ENCODE results near the gene KCTD14. TPM values are rescaled to one million over a fixed set of nuclear protein-coding genes. Genes with fewer than 3 reads are reported as not detected.

KCTD14 gene
- total and polyA plus RNA-seq, 2 of the 4 experiments (the other 2 are of a cell fraction): 0.90 to 0.97 TPM

DNA sequence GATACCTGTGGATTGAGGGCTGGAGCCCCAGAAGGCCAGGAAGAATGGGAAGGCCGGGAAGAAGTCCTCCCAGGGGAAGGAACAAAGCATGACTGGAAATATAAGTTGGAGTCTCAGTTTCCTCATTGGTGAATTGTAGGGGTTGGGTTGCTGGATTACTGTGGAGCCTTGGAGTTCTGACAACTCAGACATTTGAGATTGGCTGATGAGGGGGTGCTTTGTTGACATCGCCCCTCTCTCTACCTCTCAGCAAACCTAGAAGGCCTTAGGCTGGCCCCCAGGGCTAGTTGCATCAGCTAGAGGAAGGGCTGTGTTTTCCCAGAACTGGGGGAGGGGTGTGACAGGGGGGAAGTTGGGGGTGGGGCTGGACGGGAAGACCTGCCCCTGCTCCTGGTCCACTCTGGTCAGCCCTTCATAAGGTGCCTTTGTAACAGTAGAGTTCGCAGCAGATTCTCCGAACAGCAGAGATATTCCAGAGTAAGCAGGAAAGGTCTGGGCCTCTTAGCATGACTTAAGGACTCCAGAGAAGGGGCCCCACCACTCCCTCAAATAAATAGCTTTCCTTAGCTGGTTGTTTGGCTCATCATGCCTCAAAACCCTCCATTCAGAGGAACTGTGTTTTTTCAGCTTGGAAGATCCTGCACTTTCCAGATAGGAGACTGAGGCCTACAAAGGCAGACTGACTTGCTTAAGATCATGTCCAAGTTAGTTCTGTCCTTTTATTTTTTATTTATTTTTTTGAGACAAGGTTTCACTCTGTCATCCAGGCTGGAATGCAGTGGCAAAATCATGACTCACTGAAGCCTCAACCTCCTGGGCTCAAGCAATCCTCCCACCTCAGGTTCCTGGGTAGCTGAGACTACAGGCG is 28.1 kb upstream of the KCTD14 start:
- Histone ChIP-seq H3K18ac (ENCODE audit: low read depth, low read length) (peak overlapping the region; percentile 50), H3K4me2 (ENCODE audit: low read depth, low read length) (peak overlapping the region; percentile 1; the same call in 1 of the 2 replicates), H2AFZ (replicated peaks; ENCODE audit: low read length, poor library complexity) (peak overlapping the region; percentile 85), H2BK5ac (ENCODE audit: low read depth, low read length, poor library complexity, severe bottlenecking) (peak overlapping the region; percentile 85), H2BK120ac (ENCODE audit: low read depth, low read length) (peak overlapping the region; percentile 98), H4K91ac (ENCODE audit: insufficient read depth, low read depth, low read length) (peak overlapping the region; percentile 97), H3K27ac (ENCODE audit: insufficient read depth, low read length) (peak overlapping the region; percentile 70), H4K8ac (ENCODE audit: low read depth in 2 of 2, low read length in 2 of 2) (peak overlapping the region; percentile 36 to 96), H2AK9ac (replicated peaks; ENCODE audit: low read depth, low read length, poor library complexity) (peak overlapping the region; percentile 81), H3K79me1 (ENCODE audit: low read depth in 1 of 2, low read length in 2 of 2) (peaks cover 3 to 7% of the 10 kb centered on the region in 2 experiments; a peak in 3 of 4 replicates), H2BK20ac (ENCODE audit: low read depth, low read length) (peak overlapping the region; percentile 95), H3K4me1 (ENCODE audit: control insufficient read depth, insufficient read depth, low read length) (peaks cover 13% of the 10 kb centered on the region), H2AK5ac (ENCODE audit: low read depth, low read length) (peak overlapping the region; percentile 1), H2BK15ac (ENCODE audit: low read depth, low read length) (peak overlapping the region; percentile 93; the same call in 2 of the 3 replicates), H3K27me3 (ENCODE audit: control insufficient read depth, insufficient read depth, low read length) (no peaks in the 10 kb centered on the region), H3K4me3 (ENCODE audit: insufficient read depth, low read depth, low read length) (no peak overlapping the region), H3K4ac (ENCODE audit: low read depth, low read length) (peak overlapping the region; percentile 98), H3K56ac (ENCODE audit: extremely low read depth, insufficient read depth, low read length) (peak overlapping the region; percentile 95), H3K9me1 (ENCODE audit: insufficient read depth, low read length) (peaks cover 21% of the 10 kb centered on the region), H3K23ac (ENCODE audit: low read depth, low read length) (peak overlapping the region; percentile 89), H3K14ac (replicated peaks; ENCODE audit: low read depth, low read length) (peak overlapping the region; percentile 96), H3K36me3 (ENCODE audit: control insufficient read depth, insufficient read depth, low read length) (no peaks in the 10 kb centered on the region), H4K20me1 (ENCODE audit: insufficient read depth, low read length) (no peaks in the 10 kb centered on the region), H4K5ac (ENCODE audit: low read depth, low read length) (peak overlapping the region; percentile 50), H3K9ac (ENCODE audit: low read depth, low read length) (peak overlapping the region; percentile 26), H3K9me3 (ENCODE audit: control insufficient read depth, insufficient read depth, low read length) (no peaks in the 10 kb centered on the region)
- peak; percentile 80 for DNase-seq
- WGBS, 2 experiments (ENCODE audit: extremely low coverage in 2 of 2, insufficient read length in 1 of 2): no CpG with 5 or more reads among the region's 6 CpGs
- dilution Hi-C loops (cut with HindIII; ENCODE audit: low sequenced_read_pairs, unreplicated experiment): no loop called here
- ChIA-PET CTCF (interaction anchor here (0.9 kb wide), 1 partner anchor 10 kb away, joined by 6 read pairs; no protein-coding TSS in a partner anchor), POLR2A (ENCODE audit: unreplicated experiment) (no interaction called here)
- ATAC-seq (ENCODE audit: low read depth): peak; percentile 91
- intact Hi-C loops (cut with micrococcal nuclease): no loop called here
- BruUV-seq (replicated peaks): no TSS peak
- in situ Hi-C loops (cut with MboI; ENCODE audit: low sequenced_read_pairs): no loop called here
- TF ChIP-seq MAZ (IDR thresholded peaks at IDR 0.05; ENCODE audit: borderline replicate concordance, low read depth, low read length): no peak
- no peak for TF ChIP-seq POLR2A (IDR thresholded peaks at IDR 0.05; ENCODE audit: low read depth, low read length)
- no peak for TF ChIP-seq SMC3 (IDR thresholded peaks at IDR 0.05; ENCODE audit: low read depth, low read length)
- no peak for TF ChIP-seq MXI1 (IDR thresholded peaks at IDR 0.05; ENCODE audit: borderline replicate concordance, low read depth, low read length)
- no peak for TF ChIP-seq RAD21 (IDR thresholded peaks at IDR 0.05; ENCODE audit: low read length)
- TF ChIP-seq FOS (IDR thresholded peaks at IDR 0.05; ENCODE audit: low read depth, low read length): peak; percentile 53; the same call in 1 of the 2 replicates
- no peak for TF ChIP-seq MAFK (IDR thresholded peaks at IDR 0.05; ENCODE audit: low read depth, low read length)
- TF ChIP-seq, protein P1, sequence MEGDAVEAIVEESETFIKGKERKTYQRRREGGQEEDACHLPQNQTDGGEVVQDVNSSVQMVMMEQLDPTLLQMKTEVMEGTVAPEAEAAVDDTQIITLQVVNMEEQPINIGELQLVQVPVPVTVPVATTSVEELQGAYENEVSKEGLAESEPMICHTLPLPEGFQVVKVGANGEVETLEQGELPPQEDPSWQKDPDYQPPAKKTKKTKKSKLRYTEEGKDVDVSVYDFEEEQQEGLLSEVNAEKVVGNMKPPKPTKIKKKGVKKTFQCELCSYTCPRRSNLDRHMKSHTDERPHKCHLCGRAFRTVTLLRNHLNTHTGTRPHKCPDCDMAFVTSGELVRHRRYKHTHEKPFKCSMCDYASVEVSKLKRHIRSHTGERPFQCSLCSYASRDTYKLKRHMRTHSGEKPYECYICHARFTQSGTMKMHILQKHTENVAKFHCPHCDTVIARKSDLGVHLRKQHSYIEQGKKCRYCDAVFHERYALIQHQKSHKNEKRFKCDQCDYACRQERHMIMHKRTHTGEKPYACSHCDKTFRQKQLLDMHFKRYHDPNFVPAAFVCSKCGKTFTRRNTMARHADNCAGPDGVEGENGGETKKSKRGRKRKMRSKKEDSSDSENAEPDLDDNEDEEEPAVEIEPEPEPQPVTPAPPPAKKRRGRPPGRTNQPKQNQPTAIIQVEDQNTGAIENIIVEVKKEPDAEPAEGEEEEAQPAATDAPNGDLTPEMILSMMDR (conservative IDR thresholded peaks at IDR 0.05; ENCODE audit: low read depth, low read length): no peak
- TF ChIP-seq, protein P2, sequence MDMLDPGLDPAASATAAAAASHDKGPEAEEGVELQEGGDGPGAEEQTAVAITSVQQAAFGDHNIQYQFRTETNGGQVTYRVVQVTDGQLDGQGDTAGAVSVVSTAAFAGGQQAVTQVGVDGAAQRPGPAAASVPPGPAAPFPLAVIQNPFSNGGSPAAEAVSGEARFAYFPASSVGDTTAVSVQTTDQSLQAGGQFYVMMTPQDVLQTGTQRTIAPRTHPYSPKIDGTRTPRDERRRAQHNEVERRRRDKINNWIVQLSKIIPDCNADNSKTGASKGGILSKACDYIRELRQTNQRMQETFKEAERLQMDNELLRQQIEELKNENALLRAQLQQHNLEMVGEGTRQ (IDR thresholded peaks at IDR 0.05; ENCODE audit: low read depth, low read length): no peak
- TF ChIP-seq, protein P3, sequence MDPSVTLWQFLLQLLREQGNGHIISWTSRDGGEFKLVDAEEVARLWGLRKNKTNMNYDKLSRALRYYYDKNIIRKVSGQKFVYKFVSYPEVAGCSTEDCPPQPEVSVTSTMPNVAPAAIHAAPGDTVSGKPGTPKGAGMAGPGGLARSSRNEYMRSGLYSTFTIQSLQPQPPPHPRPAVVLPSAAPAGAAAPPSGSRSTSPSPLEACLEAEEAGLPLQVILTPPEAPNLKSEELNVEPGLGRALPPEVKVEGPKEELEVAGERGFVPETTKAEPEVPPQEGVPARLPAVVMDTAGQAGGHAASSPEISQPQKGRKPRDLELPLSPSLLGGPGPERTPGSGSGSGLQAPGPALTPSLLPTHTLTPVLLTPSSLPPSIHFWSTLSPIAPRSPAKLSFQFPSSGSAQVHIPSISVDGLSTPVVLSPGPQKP (IDR thresholded peaks at IDR 0.05; ENCODE audit: borderline replicate concordance, low read depth, low read length): no peak
- TF ChIP-seq CEBPB (IDR thresholded peaks at IDR 0.05; ENCODE audit: low read depth, low read length): peak; percentile 7; the same call in 1 of the 2 replicates
- no peak for TF ChIP-seq CHD1 (IDR thresholded peaks at IDR 0.05; ENCODE audit: low read depth, low read length)
- no peak; the same call in 1 of the 2 replicates for TF ChIP-seq NFE2L2 (IDR thresholded peaks at IDR 0.05; ENCODE audit: low read depth, low read length)
- no peak for TF ChIP-seq RCOR1 (IDR thresholded peaks at IDR 0.05; ENCODE audit: insufficient replicate concordance, low read length)
